GM18870 (cell line): ENCODE results near the gene RRAD.
"Not testable (repeated sequence)": the region's sequence is repeated elsewhere in the genome, so short reads cannot be mapped to it uniquely, and the experiment has no call there.

Source experiments
- ATAC-seq: cut with Tn5 transposase; IDR thresholded peaks from one replicate; pipeline ENCODE4 v1.9.1; 2021; ENCODE audit warnings: moderate library complexity; ENCODE audit not compliant: unreplicated experiment

The RRAD gene

DNA sequence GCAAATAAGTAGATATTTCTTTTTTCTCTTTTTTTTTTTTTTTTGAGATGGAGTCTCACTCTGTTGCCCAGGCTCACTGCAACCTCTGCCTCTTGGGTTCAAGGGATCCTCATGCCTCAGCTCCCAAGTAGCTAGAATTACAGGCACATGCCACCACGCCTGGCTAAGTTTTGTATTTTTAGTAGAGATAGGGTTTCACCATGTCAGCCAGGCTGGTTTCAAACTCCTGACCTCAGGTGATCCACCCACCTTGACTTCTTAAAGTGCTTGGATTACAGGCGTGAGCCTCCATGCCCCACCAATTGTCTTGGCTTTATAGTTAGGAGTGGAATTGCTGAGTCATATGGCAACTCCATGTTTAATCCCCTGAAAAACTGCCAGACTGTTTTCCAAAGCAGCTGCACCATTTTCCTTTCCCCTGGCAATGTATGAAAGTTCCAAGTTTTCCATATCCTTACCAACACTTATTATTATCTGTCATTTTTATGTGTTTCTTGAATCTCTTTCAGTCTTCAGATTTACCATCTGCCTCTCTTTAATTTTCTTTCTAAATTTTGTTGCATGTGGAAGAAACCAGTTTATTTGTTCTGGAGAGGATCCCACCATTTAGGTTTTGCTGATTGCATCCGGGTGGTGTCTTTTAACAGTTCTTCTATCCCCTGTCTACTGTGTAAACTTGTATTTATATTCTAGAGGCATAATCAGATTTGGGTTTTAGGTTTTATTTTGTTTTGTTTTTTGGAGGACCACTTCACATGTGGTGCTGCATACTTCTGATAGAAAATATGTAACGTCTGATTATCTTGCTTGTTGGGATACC lies 25.8 kb upstream of the RRAD start:
- no peak for ATAC-seq

DNA sequence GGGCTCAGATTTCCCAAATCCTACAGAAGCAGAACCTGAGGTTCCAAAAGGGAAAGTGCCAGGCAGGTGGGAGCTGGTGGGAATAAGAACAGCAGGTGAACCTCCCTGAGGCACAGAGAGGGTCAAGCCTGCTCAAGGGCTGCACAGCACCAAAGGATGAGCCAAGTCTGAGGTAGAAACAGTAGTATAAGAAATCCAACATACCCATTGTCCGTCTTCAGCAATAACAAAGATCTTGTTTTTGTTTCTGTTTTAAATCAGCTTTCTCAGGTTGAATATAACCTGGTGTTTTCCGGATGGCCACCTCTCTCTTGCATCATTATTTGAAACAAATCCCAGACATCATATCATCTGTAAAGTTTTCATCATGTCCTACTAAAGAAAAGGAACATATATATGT lies 25.1 kb upstream of the RRAD start:
- no peak for ATAC-seq

DNA sequence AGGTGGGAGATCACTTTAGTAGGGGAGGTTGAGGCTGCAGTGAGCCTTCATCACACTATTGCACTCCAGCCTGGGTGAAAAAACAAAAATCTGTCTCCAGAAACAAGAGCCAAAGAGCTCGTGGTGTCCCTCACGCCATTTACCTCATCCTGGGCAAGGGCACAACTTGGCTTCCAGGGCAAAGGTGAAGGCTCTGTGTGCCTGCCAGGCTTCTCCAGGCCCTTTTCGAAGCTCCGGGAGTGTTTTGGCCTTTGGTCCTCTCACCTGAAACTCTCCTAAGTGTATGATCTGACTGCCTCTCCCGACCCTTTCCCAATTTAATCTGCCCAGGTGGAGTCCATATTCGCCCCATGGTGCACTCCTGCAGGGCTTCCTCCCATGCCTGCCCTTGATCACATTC lies 24.1 kb upstream of the RRAD start:
- ATAC-seq, result no peak

DNA sequence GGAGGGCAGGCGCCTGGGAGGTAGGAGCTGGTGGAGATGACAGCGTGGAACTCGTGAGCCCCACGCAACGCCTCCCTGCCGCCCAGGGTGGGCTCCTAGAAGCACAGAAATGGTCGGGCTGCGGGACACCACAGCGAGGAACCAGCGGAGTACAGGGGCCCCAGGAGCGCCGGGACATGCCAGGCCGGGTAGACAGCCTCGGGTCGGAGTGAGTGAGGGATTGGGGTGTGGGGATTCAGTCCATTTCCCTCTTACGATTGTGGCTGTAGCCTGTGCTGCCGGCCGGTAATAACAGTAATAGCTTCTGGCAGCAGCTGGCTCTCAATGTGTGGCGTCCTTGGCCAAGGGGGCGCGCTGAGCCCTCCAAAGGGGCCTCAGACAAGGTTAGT lies 23.5 kb upstream of the RRAD start:
- ATAC-seq, result no peak

DNA sequence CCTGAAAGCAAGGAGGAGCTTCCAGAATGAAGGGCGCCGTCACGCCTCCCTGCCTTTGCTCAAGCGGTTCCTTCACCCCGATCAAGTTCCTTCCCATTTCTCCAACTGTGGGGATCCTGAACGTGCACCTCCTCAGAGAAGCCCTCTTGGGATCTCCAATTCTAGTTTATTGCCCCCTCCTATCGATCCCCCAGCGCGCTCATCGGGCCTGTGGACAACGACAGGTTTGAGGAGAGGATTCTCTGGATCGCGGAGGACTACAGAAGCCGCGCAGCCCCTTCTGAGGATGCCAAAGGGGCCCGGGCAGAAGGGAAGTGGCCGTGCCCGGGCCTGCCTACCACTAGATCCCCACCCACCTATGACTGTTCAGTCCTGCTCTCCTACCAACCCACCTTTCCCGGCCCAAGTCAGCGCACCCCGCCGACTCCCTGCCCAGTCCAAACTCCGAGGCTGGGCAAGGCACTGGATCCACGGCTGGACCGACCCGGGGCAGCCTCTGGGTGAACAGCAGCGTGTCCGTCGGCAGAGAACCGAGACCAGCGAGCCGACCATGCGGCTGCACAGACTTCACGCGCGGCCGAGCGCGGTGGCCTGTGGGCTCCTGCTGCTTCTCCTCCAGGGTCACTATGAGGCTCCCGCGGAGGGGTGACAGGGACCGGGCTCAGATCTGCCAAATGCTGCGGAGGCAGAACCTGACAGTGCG lies 22.9 kb upstream of the RRAD start:
- ATAC-seq, result no peak

DNA sequence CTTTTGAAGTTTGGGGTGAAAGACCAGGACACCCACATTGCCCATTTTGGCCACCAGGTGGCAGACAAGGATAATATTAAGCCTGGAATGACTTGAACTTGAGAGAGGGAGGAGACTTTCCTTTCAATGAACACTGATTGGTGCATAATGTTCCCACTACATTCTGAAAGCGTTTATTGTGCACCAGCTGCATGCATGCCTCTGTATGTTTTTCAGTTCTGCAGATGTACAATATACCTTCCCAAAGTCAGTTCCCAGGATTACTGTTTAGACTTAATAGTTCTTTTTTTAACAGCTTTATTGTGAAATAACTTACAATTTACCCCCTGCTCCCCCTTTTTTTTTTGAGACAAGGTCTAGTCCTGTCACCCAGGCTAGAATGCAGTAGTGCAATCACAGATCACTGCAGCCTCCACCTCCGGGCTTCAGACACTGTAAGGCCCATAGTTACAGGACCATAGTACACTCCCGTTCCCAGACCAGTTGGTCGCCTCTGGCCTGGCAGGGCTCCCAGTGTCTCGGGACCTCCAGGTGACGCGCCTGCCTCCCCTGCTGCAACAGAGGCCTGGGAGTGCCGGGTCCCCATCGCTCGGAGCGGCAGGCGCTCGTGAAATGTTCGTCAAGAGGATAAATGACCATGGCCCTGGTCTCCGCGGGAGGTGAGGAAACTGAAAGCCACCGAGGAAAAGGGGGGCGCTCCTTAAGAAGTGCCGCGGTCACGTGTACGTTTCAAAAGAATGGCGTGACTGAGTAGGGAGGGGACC lies 22.1 kb upstream of the RRAD start:
- ATAC-seq, result peak; percentile 59

DNA sequence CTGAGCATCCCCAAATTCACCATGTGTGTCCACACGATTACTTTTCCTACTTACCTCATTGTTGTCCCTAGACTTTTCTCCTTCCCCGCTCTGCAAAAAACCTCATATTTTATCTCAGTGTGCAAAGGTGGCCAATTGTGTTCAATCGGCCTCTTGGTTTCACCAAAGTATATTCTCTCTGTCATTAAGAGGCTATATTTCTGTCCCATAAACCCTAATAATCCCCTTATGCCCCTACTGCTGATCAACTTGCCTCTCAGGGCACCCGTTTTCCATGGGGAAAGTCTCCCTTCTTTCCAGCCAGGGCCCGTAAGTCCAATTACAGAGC lies 21.6 kb upstream of the RRAD start:
- ATAC-seq, result no peak

DNA sequence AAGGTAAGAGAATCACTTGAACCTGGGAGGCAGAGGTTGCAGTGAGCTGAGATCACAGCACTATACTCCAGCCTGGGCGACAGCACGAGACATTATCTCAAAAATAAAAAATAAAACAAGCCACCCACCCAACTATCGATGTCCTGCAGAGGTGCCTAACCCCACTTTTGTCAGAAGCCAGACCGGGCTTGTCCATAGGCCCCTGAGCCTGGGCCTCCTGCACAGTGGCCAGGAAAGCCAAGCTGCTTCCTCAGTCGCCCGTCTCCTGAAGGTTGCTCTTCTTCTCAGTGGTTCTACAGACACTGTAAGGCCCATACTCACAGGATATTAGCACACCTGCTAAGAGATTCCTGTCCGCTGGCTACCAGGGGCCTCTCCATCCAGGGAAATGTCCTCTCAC lies 21.2 kb upstream of the RRAD start:
- ATAC-seq, result no peak

DNA sequence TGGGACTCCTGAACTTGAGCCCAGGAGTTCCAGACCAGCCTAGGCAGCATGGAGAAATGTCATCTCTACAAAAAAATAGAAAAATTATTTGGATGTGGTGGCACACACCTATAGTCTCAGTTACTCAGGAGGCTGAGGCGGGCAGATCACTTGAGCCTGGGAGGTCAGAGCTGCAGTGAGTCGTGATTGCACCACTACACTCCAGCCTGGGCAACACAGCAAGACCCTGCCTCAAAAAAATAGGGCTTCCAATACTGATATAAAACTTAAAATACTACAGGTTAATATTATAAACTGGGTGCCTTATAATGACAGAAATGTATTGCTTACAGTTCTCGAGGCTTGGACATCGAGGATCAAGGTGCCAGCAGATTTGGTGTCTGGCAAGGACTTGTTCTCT lies 20.6 kb upstream of the RRAD start:
- no peak for ATAC-seq

DNA sequence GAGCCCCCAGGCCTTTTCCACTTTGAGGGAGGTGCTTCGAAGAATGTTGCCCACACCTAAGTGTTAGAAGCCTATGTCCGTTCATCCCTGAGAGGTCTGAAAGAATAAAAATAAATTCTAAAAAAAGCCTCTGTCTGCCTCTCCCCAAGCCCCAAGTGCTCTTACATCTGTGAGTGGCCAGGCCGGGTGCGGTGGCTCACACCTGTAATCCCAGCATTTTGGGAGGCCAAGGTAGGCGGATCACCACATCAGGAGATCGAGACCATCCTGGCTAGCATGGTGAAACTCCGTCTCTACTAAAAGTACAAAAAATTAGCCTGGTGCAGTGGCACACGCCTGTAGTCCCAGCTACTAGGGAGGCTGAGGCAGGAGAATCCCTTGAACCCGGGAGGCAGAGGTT lies 19.6 kb upstream of the RRAD start:
- not testable (repeated sequence) for ATAC-seq

DNA sequence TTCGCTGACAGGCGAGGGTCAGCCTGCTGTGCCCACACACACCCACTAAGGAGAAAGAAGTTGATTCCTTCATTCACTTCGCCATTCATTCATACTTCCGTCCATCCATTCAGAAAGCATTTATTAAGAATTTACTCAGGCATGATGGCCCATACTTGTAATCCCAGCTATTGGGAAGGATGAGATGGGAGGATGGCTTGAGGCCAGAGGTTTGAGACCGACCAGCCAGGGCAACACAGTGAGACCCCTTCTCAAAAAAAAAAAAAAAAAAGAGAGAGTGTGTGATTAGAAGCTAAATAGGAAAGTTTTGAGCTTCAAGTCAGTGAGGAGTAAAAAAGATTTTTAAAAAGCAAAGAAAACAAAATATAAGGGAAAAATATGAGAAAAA lies 18.7 kb upstream of the RRAD start:
- ATAC-seq, result no peak

DNA sequence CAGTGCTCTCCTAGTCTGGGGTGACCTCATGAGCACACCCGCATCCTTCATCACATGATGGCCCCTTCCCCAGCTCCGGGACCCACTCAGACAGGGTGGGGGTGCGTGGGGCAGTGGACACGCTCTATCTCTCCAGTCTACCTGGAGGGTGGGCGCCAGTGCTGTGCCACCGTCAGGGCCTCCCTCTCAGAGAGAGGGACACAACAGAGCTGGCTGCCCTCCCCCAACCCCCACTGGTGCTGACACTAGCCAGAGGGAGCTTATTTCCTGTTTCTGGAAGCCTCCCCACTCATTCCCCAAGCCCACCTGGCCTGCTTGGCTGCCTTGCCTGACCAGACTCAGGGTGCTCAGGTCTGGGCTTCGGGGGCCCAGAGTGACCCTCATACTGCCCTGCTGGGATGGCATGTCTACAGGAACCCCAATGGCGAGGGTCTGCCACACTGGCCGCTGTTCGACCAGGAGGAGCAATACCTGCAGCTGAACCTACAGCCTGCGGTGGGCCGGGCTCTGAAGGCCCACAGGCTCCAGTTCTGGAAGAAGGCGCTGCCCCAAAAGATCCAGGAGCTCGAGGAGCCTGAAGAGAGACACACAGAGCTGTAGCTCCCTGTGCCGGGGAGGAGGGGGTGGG lies 18.2 kb upstream of the RRAD start:
- ATAC-seq, result no peak

DNA sequence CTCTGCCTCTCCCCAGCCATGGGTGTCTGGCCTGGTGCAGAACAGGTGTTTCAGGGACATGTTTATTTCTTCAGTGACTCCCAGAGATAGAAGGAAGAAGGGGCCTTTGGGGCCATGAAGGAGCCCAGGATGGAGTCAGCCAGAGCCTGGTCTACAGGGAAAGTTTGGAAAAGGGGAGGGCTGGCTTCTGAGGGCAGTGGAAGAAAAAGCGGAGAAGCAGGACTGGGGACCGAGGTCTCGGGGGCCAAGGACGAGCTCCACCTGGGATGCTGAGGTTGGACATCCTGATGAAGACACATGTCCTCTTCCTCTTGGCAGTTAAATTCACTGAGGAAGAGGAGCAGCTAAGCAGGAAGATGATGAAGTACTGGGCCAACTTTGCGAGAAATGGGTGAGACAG lies 17.6 kb upstream of the RRAD start:
- no peak for ATAC-seq

DNA sequence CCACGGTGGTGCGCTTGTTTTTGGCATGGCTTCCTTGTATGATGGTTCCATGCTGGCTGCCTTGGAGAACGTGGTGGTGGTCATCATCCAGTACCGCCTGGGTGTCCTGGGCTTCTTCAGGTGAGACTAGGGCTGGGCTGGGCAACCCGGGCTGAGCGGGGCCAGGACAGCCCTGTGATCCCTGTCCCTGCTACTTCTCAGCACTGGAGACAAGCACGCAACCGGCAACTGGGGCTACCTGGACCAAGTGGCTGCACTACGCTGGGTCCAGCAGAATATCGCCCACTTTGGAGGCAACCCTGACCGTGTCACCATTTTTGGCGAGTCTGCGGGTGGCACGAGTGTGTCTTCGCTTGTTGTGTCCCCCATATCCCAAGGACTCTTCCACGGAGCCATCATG lies 14.9 kb upstream of the RRAD start:
- no peak for ATAC-seq

DNA sequence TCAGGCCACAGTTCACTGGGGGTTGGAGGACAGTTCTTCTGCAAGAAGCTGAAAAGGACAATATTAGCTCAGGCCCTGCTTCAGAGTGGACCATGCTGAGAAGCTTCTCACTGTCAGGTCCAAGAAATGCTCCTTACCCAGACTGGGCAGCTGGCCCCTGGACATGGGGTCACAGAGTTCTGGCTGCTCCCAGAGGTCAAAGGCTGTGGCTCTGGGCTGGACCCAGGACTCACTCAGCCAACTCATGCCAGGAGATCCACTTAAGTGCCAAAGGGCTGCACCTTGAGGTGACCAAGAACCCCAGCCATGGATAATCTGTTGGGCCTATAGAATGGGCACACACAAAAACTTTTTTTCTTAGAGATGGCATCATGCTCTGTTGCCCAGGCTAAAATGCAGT lies 14.0 kb upstream of the RRAD start:
- no peak for ATAC-seq

DNA sequence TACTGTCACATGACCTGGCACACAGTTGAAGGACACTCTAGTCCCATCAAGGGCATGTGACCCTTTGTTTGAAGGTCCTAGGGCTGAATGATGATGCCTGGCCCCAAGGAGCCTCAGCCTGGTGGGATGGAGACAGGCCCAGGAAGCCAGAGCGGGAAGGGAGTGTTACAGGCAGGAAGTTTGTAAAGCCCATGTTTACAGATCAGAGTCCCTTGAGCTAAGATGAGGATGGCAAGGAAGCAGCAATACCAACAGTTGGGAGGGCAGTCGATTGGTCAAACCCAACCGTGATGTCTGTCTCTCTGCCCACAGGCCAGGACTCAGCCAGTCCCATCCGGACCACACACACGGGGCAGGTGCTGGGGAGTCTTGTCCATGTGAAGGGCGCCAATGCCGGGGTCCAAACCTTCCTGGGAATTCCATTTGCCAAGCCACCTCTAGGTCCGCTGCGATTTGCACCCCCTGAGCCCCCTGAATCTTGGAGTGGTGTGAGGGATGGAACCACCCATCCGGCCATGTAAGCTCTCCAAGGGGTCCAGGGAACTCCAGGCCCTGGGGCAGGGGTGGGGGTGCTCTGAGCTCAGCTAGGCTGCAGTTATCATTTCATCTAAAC lies 12.5 kb upstream of the RRAD start:
- no peak for ATAC-seq

DNA sequence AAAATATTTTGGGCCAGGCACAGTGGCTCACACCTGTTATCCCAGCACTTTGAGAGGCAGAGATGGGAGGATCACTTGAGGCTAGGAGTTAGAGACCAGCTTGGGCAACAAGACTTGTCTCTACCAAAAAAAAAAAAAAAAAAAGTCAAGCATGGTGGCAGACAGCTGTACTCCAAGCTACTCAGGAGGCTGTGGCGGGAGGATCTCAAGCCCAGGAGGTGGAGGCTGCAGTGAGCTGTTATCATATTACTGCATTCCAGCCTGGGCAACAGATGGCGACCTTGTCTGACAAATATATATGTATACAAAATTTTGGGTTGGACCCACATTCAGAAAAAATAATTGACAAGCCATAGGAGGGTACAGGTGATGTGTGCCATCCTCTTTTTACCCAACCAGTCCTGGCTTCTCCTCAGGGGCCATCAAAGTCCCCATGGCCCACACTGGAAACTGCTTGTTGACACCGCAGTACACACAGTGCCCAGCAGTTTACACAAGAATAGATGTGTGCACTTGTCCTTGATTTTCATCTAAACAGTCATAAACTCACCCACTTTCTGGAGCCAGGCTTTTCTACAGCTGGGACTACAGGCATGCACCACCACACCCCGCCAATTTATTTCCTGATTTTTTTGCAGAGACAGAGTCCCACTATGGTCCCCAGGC lies 11.7 kb upstream of the RRAD start:
- ATAC-seq, result no peak

DNA sequence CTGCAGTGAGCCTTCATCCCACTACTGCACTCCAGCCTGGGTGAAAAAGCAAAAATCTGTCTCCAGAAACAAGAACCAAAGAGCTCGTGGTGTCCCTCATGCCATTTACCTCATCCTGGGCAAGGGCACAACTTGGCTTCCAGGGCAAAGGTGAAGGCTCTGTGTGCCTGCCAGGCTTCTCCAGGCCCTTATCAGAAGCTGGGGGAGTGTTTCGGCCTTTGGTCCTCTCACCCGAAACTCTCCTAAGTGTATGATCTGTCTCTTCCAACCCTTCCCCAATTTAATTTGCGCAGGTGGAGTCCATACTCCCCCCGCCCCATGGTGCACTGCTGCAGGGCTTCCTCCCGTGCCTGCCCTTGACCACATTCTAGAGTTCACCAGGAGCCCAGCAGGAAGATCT lies 11.1 kb upstream of the RRAD start:
- ATAC-seq, result no peak

DNA sequence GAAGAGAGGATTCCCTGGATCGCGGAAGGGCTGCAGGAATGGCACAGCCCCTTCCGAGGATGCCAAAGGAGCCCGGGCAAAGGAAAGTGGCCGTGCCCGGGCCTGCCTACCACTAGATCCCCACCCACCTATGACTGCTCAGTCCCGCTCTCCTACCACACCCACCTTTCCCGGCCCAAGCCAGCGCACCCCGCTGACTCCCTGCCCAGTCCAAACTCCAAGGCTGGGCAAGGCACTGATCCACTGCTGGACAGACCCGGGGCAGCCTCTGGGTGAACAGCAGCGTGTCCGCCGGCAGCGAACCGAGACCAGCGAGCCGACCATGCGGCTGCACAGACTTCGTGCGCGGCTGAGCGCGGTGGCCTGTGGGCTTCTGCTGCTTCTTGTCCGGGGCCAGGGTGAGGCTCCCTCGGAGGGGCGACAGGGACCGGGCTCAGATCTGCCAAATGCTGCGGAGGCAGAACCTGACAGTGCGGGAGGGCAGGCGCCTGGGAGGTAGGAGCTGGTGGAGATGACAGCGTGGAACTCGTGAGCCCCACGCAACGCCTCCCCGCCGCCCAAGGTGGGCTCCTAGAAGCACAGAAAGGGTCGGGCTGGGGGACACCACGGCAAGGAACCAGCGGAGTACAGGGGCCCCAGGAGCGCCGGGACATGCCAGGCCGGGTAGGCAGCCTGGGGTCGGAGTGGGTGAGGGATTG lies 10.1 kb upstream of the RRAD start, which contains the start of gene CES2:
TSS of gene CES2 (plus strand) at position 203 of the 698 bp plus-strand sequence. CDS start at position 323, 120 bp downstream.
- no peak for ATAC-seq

DNA sequence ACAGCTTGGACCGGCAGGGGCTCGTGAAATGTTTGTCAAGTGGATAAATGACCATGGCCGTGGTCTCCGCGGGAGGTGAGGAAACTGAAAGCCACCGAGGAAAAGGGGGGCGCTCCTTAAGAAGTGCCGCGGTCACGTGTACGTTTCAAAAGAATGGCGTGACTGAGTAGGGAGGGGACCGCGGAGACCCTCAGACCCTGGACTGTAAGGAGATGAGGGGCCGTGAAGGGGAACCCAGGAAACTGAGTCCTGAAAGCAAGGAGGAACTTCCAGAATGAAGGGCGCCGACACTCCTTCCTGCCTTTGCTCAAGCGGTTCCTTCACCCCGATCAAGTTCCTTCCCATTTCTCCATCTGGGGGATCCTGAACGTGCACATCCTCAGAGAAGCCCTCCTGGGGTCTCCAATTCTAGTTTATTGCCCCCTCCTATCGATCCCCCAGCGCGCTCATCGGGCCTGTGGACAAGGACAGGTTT lies 9.5 kb upstream of the RRAD start:
- ATAC-seq, result not testable (repeated sequence)
